HG03457 (cell line): Measurements from ENCODE around the gene FIP1L1.

Experiments
- ATAC-seq: cut with Tn5 transposase; IDR thresholded peaks from one replicate; pipeline ENCODE4 v1.9.1; 2021; ENCODE audit warnings: moderate number of reproducible peaks; ENCODE audit not compliant: unreplicated experiment

The FIP1L1 gene

DNA sequence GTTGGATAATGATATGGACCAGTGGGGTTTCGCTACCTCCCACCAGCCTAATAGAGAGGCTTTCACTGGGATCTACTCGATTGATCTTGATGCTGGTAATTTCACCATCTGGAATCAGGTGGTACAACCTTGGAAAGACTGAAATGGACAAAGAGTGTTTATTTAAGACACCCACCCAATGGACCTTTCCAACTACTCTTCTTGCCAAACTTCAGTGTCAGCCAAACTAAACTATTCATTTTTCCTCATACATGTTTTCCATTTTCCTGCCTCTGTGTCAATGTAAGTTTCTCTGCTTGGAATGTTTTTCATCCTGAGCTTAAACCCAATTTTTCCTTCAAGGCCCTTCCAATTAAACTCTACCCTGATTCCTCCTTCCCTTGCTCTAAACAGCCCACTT, 121.3 kb downstream of the FIP1L1 start:
- ATAC-seq: no peak

DNA sequence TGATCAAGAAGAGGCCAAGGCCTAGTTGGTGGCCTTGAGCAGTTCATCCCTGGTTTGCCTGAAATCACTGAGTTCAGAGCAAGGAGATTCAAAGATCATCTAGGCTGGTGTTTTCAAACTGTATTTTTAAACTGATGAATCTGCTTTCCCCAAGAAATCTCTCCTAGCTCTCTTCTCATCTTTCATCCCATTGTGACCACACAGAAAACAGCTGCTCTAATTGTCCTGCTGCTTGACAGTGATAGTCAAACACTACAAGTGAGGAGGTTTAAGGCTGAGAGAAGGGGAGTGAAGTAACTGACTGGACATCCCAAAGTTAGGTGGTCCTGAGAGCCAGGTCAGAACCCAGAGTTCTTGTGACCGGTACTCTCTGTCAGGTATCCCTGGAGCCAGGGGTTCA, 122.3 kb downstream of the FIP1L1 start:
- no peak for ATAC-seq

DNA sequence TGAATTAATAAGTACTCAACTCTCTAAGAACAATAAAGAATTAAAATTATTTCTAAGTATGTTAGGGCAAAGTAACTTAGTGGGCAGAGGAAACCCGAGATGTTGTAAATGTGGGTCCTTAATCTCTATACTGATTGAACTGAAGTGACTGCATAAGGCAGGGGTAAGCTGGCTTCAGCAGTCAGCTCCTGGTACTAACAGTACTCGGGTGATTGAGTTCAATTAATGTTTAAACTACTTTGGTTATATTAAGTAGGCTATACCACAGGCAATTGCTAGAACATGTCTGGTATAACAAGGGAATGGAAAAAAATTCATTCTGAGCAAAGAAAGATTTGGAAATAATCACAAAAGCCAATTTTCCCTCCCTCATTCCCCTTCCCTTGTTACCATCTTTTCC, 123.1 kb downstream of the FIP1L1 start:
- no peak for ATAC-seq

DNA sequence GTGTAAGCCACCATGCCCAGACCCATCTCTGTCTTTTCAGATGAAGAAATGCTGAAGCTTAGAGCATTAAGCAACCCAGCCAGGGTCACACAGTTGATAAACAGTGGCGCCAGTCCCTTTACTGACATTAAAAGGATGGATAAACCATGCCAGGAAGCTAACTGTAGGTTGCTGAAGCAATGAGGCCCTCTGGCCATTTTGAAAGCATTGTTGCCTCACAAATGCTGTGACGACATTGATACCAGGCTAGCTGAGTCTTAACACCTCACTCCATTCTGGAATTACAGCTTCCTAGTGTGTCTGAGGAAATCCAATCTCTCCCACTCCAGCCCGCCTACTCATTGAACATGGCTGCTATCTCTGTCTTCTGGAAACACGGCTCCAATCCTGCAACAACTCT, 124.1 kb downstream of the FIP1L1 start:
- no peak for ATAC-seq

DNA sequence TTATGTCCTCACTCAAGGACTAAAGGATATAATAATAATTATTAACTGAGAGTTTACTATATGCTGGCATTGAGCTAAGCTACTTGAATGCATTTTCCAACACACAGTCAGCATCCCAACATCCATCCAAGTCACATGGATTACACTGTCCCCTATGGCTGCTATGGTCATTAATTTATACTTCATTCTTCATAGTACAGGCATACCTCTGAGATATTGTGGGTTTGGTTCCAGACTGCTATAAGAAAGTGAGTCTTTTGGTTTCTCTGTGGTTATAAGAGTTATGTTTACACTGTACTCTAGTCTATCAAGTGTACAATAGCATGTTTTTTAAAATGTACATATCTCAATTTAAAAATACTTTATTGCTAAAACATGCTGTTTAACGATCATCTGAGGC, 124.7 kb downstream of the FIP1L1 start:
- ATAC-seq: no peak

DNA sequence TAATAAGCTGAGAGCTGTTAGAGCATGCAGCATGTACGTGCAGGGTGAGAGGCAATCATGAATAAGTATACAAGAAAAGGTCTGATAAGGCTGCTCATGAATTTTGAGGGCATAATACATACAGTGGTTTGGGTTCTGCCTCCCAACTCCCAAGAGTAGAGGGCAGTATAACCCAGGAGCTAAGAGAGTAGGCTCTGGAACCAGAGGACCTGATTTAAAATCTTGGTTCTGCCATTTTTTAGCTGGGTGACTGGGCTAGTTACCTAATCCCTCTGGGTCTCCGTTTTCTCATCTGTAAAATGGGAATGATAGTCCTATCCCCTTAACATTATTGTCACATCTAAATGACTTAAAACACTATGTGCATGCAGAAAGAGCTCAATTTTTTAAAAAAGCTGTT, 128.5 kb downstream of the FIP1L1 start:
- no peak for ATAC-seq

DNA sequence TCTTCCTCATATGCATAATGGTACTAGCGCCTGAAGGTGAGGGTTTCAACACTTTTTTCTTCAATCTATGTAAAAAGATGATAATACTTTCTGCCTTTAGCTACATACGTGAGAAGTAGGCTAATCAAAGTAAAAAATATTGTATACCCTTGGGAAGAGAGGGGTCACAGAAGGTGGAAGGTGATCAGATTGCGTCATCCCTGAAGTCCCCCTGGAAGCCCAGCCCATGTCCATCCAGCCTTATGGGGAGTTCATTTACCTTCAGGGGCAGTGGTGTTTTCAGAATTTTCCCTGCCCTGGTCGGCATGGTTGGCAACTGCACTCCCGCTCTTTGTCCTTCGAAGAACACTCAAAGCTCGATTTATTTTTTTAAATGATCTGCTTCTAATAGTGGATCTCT, 129.6 kb downstream of the FIP1L1 start:
- ATAC-seq: no peak

DNA sequence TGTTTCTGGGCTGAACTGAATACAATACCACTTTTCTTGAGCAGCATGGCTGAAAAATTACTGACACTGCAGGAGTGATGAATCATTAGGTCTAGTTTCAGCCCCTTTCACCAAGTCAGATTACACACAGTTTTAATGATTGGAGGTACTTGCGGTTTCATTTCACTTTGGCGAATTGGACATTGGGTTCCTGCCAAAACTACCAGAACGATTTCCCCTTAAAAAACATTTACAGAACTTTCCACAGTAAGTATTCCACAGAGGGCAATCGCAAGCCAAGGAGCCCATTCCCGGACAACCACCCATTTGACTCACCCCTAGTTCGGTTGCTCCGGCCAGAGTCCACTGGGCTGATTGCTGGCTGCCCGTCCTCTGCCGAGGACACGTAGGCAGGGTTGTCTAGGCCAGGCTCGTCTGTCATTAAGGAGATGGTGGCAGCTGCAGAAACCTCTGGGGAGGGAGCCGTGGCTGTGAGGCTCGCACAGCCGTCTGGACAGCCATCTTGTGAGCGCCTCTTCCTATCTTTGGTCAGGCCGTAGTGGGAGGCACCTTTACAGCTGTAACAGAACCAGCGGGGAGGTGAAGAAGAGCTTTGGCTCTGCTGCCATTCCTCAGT, 130.3 kb downstream of the FIP1L1 start:
- no peak for ATAC-seq

DNA sequence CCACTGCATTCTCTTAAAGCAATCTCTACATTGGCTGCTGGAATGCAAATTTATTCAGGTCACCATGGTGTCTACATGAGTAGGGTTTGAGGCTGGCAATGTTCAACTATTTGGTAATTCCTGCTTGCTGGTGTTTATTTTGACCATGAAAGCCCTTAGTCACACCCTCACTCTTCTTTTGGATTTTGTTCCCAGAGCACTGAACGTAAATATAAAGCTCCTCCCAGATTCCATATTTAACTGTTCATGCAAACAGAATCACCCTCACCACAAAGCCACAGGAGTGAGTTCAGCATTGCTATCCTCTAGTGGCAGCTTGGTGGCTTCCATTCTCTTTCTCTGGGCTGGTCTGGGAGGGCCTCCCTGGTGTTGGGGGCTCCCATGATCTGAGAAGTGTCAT, 131.0 kb downstream of the FIP1L1 start:
- no peak for ATAC-seq

DNA sequence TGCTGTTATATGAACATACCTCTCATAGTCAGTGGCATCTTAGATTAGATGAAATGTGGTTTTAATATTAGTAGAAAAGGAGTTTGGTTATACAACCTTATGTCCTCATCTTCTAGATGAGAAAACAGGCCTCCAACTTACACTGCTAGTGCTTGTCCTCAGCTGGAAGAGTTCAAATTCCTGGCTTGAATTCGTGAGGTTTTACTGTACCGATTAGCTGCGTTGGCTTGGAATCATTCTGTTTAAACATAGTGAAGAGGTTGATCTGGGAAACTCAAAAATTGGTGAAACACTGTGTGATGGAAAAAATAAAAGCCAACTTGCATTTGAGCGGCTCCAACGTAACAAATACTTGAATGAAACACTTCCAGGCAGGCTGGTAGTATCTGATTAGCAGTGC, 132.9 kb downstream of the FIP1L1 start:
- ATAC-seq: no peak
